Measurements from ENCODE around the gene MSLN. TPM values are rescaled to one million over a fixed set of nuclear protein-coding genes. Genes with fewer than 3 reads are reported as not detected.

MSLN gene
- total and polyA plus RNA-seq, 2 of the 8 experiments (the other 6 are each of a cell fraction or from before 2014, with no cell fraction given) = 0.28 to 0.50 TPM

DNA sequence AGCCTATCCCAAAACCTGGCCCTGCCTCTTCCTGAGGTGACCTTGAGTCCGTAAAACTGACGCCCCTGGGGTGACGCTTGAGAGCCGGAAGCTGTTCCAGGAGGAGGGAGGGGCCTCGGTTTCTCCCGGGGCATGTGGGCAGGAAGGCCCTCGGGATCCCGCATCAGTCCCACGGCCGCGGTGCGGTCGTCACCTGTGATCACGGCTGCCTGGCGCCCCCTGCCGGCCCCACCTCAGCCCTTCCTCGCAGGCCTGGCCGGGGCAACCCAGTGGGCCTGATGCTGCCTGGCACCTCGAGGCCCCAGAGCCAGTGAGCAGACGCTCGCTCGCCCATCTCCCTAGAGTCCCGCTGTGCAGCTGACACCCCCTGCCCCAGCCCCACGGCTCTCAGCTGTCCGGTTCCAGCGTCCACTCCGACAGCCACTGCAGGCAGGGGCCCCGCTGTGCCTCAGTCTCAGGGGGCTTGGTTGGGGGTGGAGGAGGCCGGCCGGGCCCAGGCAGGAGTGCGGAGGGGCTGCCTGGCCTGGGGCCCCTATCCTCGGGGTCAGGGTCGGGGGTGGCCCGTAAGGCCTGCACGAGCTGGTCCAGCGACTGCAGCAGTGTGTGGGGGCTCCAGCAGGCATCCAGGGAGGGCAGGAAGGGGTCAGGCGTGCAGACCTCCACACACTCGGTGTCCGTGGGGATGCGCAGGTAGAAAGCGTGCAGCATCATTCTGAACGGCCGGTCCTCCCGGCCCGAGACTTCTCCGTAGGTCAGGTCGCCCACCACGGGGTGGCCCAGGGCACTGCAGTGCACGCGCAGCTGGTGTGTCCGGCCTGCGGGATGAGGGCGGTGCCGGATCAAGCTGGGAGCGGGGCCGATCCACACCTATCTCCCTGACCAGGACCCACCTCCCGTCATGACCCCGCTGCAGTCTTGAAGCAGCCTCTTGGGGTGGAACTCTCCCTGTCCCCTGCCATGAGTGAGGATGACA lies 25.3 kb downstream of the MSLN start (continued):
- TF ChIP-seq CHD7 (IDR thresholded peaks at IDR 0.05; ENCODE audit: insufficient replicate concordance, low read length) (no peak), BRCA1 (IDR thresholded peaks at IDR 0.05; ENCODE audit: low read depth, low read length) (no peak), CREB1 (IDR thresholded peaks at IDR 0.05) (peak; percentile 57), RAD21 (IDR thresholded peaks at IDR 0.05 in 1 of 2, conservative IDR thresholded peaks at IDR 0.05 in 1 of 2; ENCODE audit: low read depth in 2 of 2, low read length in 2 of 2) (peak; percentile 86 to 91), TCF12 (IDR thresholded peaks at IDR 0.05; ENCODE audit: low read depth, low read length) (peak; percentile 54; the same call in 1 of the 2 replicates), CTCF (IDR thresholded peaks at IDR 0.05; ENCODE audit: control extremely low read depth in 1 of 3, insufficient read depth in 1 of 3, low read depth in 1 of 3, low read length in 3 of 3) (peak in 2 of 3 experiments; percentile 90 to 95; a peak in 3 of 4 replicates)
